Fibroblast of pulmonary artery (primary cell): Measurements from ENCODE around the gene OR52N4.
"Not testable (repeated sequence)": the region's sequence is repeated elsewhere in the genome, so short reads cannot be mapped to it uniquely, and the experiment has no call there.

Source experiments
- DNase-seq: peaks from one replicate; pipeline ENCODE4 v3.0.0-alpha.2; 2010; ENCODE audit warnings: low read depth
- H3K4me3 ChIP-seq: replicated peaks from 2 replicates; pipeline ENCODE4 v1.5.1; 2011; ENCODE audit warnings: low read depth, mild to moderate bottlenecking, control low read depth, low read length, moderate library complexity
- CTCF ChIP-seq: IDR thresholded peaks from 2 replicates; pipeline ENCODE4 v1.5.1; 2011; ENCODE audit warnings: mild to moderate bottlenecking, control low read depth, low read length, inconsistent platforms; ENCODE audit errors: missing control alignments

The OR52N4 gene

GRCh38 chr11:5753943-5754342 lies at the start of gene OR52N4:
OR52N4 (plus strand) TSS chr11:5754243; CDS start chr11:5754741, 498 bp downstream.
- DNase-seq: no peak
- TF ChIP-seq CTCF: no peak
- no peak within 1 kb of the TSS for H3K4me3 ChIP-seq

GRCh38 chr11:5705688-5706087 lies 48.4 kb upstream of the OR52N4 start:
- no peak overlapping the region for H3K4me3 ChIP-seq
- TF ChIP-seq CTCF: no peak
- no peak for DNase-seq

GRCh38 chr11:5712507-5712906 lies 41.5 kb upstream of the OR52N4 start:
- no peak overlapping the region for H3K4me3 ChIP-seq
- peak; percentile 46 for TF ChIP-seq CTCF
- peak; percentile 25 for DNase-seq

- TF ChIP-seq CTCF: no peak
- peak; percentile 8 for DNase-seq
- no peak overlapping the region for H3K4me3 ChIP-seq
These were observed 40.3 kb upstream of the OR52N4 start for GRCh38 chr11:5713695-5714094.

- H3K4me3 ChIP-seq, DNase-seq: not testable (repeated sequence)
These were observed 37.5 kb upstream of the OR52N4 start for GRCh38 chr11:5716518-5716917.

GRCh38 chr11:5719703-5720495 lies 34.1 kb upstream of the OR52N4 start:
- TF ChIP-seq CTCF: no peak
- H3K4me3 ChIP-seq: no peak overlapping the region
- no peak for DNase-seq

- TF ChIP-seq CTCF: no peak
- no peak overlapping the region for H3K4me3 ChIP-seq
- no peak for DNase-seq
These were observed 31.4 kb upstream of the OR52N4 start for GRCh38 chr11:5722622-5723021.
